Osteocyte (in vitro differentiated cells): ENCODE measurements around the gene CMC4. TPM values are rescaled to one million over a fixed set of nuclear protein-coding genes. Genes with fewer than 3 reads are reported as not detected.
A peak's percentile ranks its signal among the peaks of the same experiment; 100 is the strongest.

Experiments used
- DNase-seq: peaks from one replicate; pipeline ENCODE4 v3.0.0; 2021; ENCODE audit warnings: mixed read lengths; ENCODE audit not compliant: unreplicated experiment; ENCODE audit errors: extremely low spot score
- H3K27ac Mint-ChIP-seq: one replicate; pipeline ENCODE4 v1.8.0; 2021; ENCODE audit warnings: mild to moderate bottlenecking, mixed read lengths; ENCODE audit not compliant: unreplicated experiment
- H3K27me3 Mint-ChIP-seq: one replicate; pipeline ENCODE4 v1.8.0; 2021; ENCODE audit warnings: mixed read lengths; ENCODE audit not compliant: unreplicated experiment
- H3K36me3 Mint-ChIP-seq: one replicate; pipeline ENCODE4 v1.8.0; 2021; ENCODE audit warnings: mixed read lengths; ENCODE audit not compliant: unreplicated experiment
- H3K4me1 Mint-ChIP-seq: one replicate; pipeline ENCODE4 v1.8.0; 2021; ENCODE audit warnings: mixed read lengths; ENCODE audit not compliant: unreplicated experiment
- H3K4me3 Mint-ChIP-seq: one replicate; pipeline ENCODE4 v1.8.0; 2021; ENCODE audit warnings: mild to moderate bottlenecking, moderate library complexity, mixed read lengths; ENCODE audit not compliant: unreplicated experiment
- H3K9me3 Mint-ChIP-seq: one replicate; pipeline ENCODE4 v1.8.0; 2021; ENCODE audit warnings: mixed read lengths; ENCODE audit not compliant: unreplicated experiment
- CTCF ChIP-seq: fragments of 200-600 bp; sonication (generic); IDR thresholded peaks from 2 replicates; pipeline ENCODE4 v1.5.0; 2021; ENCODE audit warnings: antibody characterized with exemption, mild to moderate bottlenecking, moderate library complexity
- total RNA-seq: library from RNA; stranded (reverse); gene quantifications from 2 replicates; pipeline ENCODE4 v1.2.1, GENCODE V29; 2021

Gene CMC4
- total RNA-seq, 1 donor from 2014 or later = 6.9 TPM

GRCh38 chrX:155053656-155054055 lies 17.3 kb downstream of the CMC4 start:
- H3K9me3 Mint-ChIP-seq = peaks cover 16% of the 10 kb centered on the region
- no peak overlapping the region for H3K27ac Mint-ChIP-seq
- DNase-seq = no peak
- peaks cover 11% of the 10 kb centered on the region for H3K36me3 Mint-ChIP-seq
- TF ChIP-seq CTCF = no peak
- H3K4me3 Mint-ChIP-seq = no peak overlapping the region
- no peaks in the 10 kb centered on the region for H3K4me1 Mint-ChIP-seq
- no peaks in the 10 kb centered on the region for H3K27me3 Mint-ChIP-seq

DNA sequence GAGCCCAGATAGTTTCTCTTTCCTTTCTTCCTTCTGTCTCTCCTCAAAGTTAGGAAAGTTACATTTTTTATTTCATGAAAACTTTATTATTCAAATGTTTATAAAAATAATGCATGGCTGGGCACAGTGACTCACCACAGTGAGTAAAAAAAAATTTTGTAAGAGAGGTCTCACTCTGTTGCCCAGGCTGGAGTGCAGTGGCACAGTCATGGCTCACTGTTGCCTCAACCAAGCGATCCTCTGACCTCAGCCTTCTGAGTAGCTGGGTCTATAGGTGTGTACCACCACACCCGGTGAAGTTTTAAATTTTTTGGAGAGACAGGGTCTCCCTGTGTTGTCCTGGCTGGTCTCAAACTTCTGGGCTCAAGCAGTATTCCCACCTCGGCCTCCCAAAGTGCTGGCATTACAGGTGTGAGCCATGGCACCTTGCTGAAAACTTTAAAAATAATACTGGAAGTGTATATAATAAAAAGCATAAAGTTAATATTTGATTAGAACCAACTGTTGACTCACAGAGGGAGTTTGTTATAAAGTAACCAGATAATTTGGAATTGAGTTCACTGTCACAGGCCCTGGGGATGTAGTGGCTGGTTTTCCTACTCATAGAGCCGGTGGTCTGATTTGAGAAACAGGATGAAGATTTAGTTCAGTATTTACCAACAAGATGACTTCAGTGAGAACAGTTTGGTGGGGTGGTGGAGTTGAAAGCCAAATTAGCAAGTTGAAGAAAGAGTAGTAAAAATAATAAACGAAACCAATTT lies 18.0 kb downstream of the CMC4 start:
- H3K36me3 Mint-ChIP-seq = peaks cover 13% of the 10 kb centered on the region
- no peak overlapping the region for H3K4me3 Mint-ChIP-seq
- H3K27me3 Mint-ChIP-seq = no peaks in the 10 kb centered on the region
- TF ChIP-seq CTCF = no peak
- H3K4me1 Mint-ChIP-seq = no peaks in the 10 kb centered on the region
- no peak for DNase-seq
- no peak overlapping the region for H3K27ac Mint-ChIP-seq
- H3K9me3 Mint-ChIP-seq = peaks cover 16% of the 10 kb centered on the region

DNA sequence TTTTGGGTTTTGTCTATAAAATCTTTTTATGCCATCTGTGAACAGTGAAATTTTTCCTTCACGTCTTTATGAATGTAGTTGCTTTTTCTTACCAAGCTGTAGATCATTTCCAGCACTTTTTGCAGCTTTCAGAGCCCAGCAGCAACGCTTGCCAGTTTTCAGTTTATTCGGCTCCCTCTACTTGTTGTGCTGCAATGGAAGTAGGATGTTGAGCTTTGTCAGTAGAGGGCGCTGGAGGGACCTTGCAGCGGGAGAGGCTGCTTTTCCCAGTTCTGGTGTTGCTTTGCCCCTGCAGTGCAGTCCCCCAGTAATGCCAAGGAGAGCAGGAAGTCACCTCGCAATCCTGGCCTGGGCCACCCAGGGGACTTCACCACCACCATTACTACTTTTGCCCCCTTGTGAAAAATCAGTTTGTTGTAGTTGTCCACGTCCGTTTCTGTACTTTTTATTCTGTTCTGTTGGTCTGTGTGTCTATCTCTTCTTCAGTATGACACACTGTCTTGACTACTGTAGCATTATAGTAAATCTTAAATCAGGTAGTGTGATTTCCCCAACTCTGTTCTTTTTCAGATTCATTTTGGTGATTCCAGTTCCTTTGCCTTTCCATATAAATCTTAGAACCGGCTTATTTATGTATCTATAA lies 21.8 kb downstream of the CMC4 start:
- TF ChIP-seq CTCF = peak; percentile 53
- no peak for DNase-seq
- H3K9me3 Mint-ChIP-seq = peaks cover 16% of the 10 kb centered on the region
- H3K4me3 Mint-ChIP-seq = no peak overlapping the region
- H3K27ac Mint-ChIP-seq = no peak overlapping the region
- H3K27me3 Mint-ChIP-seq = no peaks in the 10 kb centered on the region
- H3K4me1 Mint-ChIP-seq = no peaks in the 10 kb centered on the region
- H3K36me3 Mint-ChIP-seq = peaks cover 10% of the 10 kb centered on the region

GRCh38 chrX:155046811-155047528 lies 24.0 kb downstream of the CMC4 start:
- H3K36me3 Mint-ChIP-seq = peaks cover 7% of the 10 kb centered on the region
- no peak for TF ChIP-seq CTCF
- H3K4me3 Mint-ChIP-seq = no peak overlapping the region
- H3K27ac Mint-ChIP-seq = no peak overlapping the region
- no peaks in the 10 kb centered on the region for H3K4me1 Mint-ChIP-seq
- DNase-seq = no peak
- no peaks in the 10 kb centered on the region for H3K27me3 Mint-ChIP-seq
- H3K9me3 Mint-ChIP-seq = peaks cover 7% of the 10 kb centered on the region
